ENCODE data around the gene SEC22A.

SEC22A gene

GRCh38 chr3:123289391-123290106 is 87.8 kb downstream of the SEC22A start:
- Histone ChIP-seq H3K27me3 (ENCODE audit: control insufficient read depth, insufficient read depth, low read length) (no peaks in the 10 kb centered on the region), H3K27ac (no peak overlapping the region), H3K9me3 (ENCODE audit: control insufficient read depth, low read length) (no peaks in the 10 kb centered on the region), H3K36me3 (ENCODE audit: control insufficient read depth, insufficient read depth, low read length) (no peaks in the 10 kb centered on the region), H3K4me3 (ENCODE audit: low read depth, low read length) (no peak overlapping the region), H2AFZ (no peak overlapping the region), H3K4me2 (ENCODE audit: low read length) (no peak overlapping the region), H3K4me1 (no peaks in the 10 kb centered on the region), H3K79me2 (no peaks in the 10 kb centered on the region), H3K9ac (no peak overlapping the region)
- no peak for TF ChIP-seq CTCF (IDR thresholded peaks at IDR 0.05)

- H3K4me3 ChIP-seq (ENCODE audit: low read depth, low read length) = no peak overlapping the region
- no peak overlapping the region for H3K9ac ChIP-seq
- no peaks in the 10 kb centered on the region for H3K4me1 ChIP-seq
- no peak overlapping the region for H3K4me2 ChIP-seq (ENCODE audit: low read length)
- no peak for TF ChIP-seq CTCF (IDR thresholded peaks at IDR 0.05)
- no peak overlapping the region for H2AFZ ChIP-seq
- no peaks in the 10 kb centered on the region for H3K79me2 ChIP-seq
- H3K27ac ChIP-seq = no peak overlapping the region
- no peaks in the 10 kb centered on the region for H3K36me3 ChIP-seq (ENCODE audit: control insufficient read depth, insufficient read depth, low read length)
- no peaks in the 10 kb centered on the region for H3K9me3 ChIP-seq (ENCODE audit: control insufficient read depth, low read length)
- H3K27me3 ChIP-seq (ENCODE audit: control insufficient read depth, insufficient read depth, low read length) = no peaks in the 10 kb centered on the region
Observed at GRCh38 chr3:123290107-123290930, 88.6 kb downstream of the SEC22A start.

- H3K36me3 ChIP-seq (ENCODE audit: control insufficient read depth, insufficient read depth, low read length) = no peaks in the 10 kb centered on the region
Observed at GRCh38 chr3:123290962-123291361, 89.2 kb downstream of the SEC22A start.

GRCh38 chr3:123291404-123291803 is 89.7 kb downstream of the SEC22A start:
- no peak overlapping the region for H2AFZ ChIP-seq
- H3K4me1 ChIP-seq = no peaks in the 10 kb centered on the region
- H3K4me3 ChIP-seq (ENCODE audit: low read depth, low read length) = no peak overlapping the region
- no peaks in the 10 kb centered on the region for H3K9me3 ChIP-seq (ENCODE audit: control insufficient read depth, low read length)
- no peak for TF ChIP-seq CTCF (IDR thresholded peaks at IDR 0.05)
- no peaks in the 10 kb centered on the region for H3K27me3 ChIP-seq (ENCODE audit: control insufficient read depth, insufficient read depth, low read length)
- H3K9ac ChIP-seq = no peak overlapping the region
- H3K27ac ChIP-seq = no peak overlapping the region
- no peaks in the 10 kb centered on the region for H3K79me2 ChIP-seq
- no peak overlapping the region for H3K4me2 ChIP-seq (ENCODE audit: low read length)
- no peaks in the 10 kb centered on the region for H3K36me3 ChIP-seq (ENCODE audit: control insufficient read depth, insufficient read depth, low read length)

More at GRCh38 chr3:123290962-123291361, 89.2 kb downstream of the SEC22A start:
- Histone ChIP-seq H3K4me2 (ENCODE audit: low read length) (no peak overlapping the region), H3K27me3 (ENCODE audit: control insufficient read depth, insufficient read depth, low read length) (no peaks in the 10 kb centered on the region), H3K79me2 (no peaks in the 10 kb centered on the region), H3K9ac (no peak overlapping the region), H3K27ac (no peak overlapping the region), H3K9me3 (ENCODE audit: control insufficient read depth, low read length) (no peaks in the 10 kb centered on the region), H3K4me1 (no peaks in the 10 kb centered on the region), H3K4me3 (ENCODE audit: low read depth, low read length) (no peak overlapping the region), H2AFZ (no peak overlapping the region)
- TF ChIP-seq CTCF (IDR thresholded peaks at IDR 0.05) = no peak
